Measurements from ENCODE around the gene CYP2U1. TPM values are rescaled to one million over a fixed set of nuclear protein-coding genes. Genes with fewer than 3 reads are reported as not detected.
"Not testable (repeated sequence)": the region's sequence is repeated elsewhere in the genome, so short reads cannot be mapped to it uniquely, and the experiment has no call there.

Gene CYP2U1
- total RNA-seq, 1 donor, result 17.3 TPM

DNA sequence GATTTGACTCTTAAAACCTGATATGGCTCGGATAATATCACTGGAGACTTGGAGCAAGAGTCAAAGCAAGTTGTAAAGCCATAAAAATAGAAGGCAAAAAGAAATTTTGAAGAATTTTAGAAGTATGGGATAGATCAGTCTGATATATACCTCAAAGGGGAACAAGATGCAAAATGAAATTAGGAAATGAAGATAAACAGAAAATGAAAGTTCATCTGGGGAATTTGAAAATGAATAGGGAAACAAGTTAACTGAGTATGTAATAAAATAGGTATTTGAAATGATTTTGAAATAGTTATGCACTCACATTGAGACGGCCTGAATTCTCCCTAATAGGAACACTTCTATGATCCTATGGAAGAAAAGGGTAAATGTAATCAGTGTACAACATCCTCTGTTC lies 5.7 kb downstream of the CYP2U1 start:
- no peak for DNase-seq (ENCODE audit: low read depth)
- H3K4me3 ChIP-seq (ENCODE audit: low read depth, low read length), result no peak overlapping the region
- TF ChIP-seq, protein P1, sequence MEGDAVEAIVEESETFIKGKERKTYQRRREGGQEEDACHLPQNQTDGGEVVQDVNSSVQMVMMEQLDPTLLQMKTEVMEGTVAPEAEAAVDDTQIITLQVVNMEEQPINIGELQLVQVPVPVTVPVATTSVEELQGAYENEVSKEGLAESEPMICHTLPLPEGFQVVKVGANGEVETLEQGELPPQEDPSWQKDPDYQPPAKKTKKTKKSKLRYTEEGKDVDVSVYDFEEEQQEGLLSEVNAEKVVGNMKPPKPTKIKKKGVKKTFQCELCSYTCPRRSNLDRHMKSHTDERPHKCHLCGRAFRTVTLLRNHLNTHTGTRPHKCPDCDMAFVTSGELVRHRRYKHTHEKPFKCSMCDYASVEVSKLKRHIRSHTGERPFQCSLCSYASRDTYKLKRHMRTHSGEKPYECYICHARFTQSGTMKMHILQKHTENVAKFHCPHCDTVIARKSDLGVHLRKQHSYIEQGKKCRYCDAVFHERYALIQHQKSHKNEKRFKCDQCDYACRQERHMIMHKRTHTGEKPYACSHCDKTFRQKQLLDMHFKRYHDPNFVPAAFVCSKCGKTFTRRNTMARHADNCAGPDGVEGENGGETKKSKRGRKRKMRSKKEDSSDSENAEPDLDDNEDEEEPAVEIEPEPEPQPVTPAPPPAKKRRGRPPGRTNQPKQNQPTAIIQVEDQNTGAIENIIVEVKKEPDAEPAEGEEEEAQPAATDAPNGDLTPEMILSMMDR (IDR thresholded peaks at IDR 0.05; ENCODE audit: insufficient read depth, low read length), result no peak

DNA sequence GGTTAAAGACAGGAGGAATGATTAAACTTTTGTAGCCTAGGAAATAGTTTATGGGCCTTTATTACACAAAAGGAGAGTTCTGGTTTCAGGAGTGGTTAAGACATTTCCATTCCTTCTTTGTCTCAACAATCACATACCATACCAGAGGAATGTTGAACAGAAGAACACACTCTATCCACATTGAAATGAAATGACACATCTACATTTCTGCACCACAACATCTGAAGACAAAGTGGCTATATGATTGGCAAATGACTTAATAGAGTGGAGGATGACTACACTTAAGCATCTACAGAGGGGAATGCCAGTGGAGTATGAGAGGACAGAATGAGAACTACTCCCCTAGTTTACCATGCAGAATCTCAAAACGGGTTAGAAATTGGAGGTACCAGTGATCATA lies 8.0 kb downstream of the CYP2U1 start:
- H3K4me3 ChIP-seq (ENCODE audit: low read depth, low read length), result no peak overlapping the region
- TF ChIP-seq, protein P1 (IDR thresholded peaks at IDR 0.05; ENCODE audit: insufficient read depth, low read length), result no peak
- no peak for DNase-seq (ENCODE audit: low read depth)

GRCh38 chr4:107945809-107946208 lies 14.5 kb downstream of the CYP2U1 start:
- DNase-seq (ENCODE audit: low read depth), result no peak
- TF ChIP-seq, protein P1 (IDR thresholded peaks at IDR 0.05; ENCODE audit: insufficient read depth, low read length), result no peak
- H3K4me3 ChIP-seq (ENCODE audit: low read depth, low read length), result no peak overlapping the region

GRCh38 chr4:107950746-107951540 lies 19.6 kb downstream of the CYP2U1 start:
- peak; percentile 3 for DNase-seq (ENCODE audit: low read depth)
- TF ChIP-seq, protein P1 (IDR thresholded peaks at IDR 0.05; ENCODE audit: insufficient read depth, low read length), result no peak
- no peak overlapping the region for H3K4me3 ChIP-seq (ENCODE audit: low read depth, low read length)

- TF ChIP-seq, protein P1 (IDR thresholded peaks at IDR 0.05; ENCODE audit: insufficient read depth, low read length), result no peak
- no peak overlapping the region for H3K4me3 ChIP-seq (ENCODE audit: low read depth, low read length)
- peak; percentile 77 for DNase-seq (ENCODE audit: low read depth)
These were observed 20.2 kb downstream of the CYP2U1 start for GRCh38 chr4:107951551-107951950.

DNA sequence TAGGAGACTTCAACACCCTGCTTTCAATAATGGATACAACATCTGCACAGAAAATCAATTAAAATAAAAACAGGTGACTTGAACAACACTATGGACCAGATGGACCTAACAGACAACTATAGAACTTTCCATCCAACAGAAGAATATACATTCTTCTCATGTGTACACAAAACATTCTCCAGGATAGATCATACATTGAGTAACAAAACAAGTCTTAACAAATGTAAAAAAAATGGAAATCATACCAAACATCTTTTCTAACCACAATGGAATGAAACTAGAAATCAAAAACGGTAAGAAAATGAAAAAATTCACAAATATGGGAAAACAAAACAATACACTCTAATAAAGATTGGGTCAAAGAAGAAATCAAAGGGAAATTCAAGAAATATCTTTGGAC lies 24.7 kb downstream of the CYP2U1 start:
- no peak overlapping the region for H3K4me3 ChIP-seq (ENCODE audit: low read depth, low read length)
- TF ChIP-seq, protein P1 (IDR thresholded peaks at IDR 0.05; ENCODE audit: insufficient read depth, low read length), result no peak
- DNase-seq (ENCODE audit: low read depth), result no peak

- TF ChIP-seq, protein P1 (IDR thresholded peaks at IDR 0.05; ENCODE audit: insufficient read depth, low read length), result no peak
- DNase-seq (ENCODE audit: low read depth), result no peak
- H3K4me3 ChIP-seq (ENCODE audit: low read depth, low read length), result no peak overlapping the region
These were observed 35.6 kb downstream of the CYP2U1 start for GRCh38 chr4:107966903-107967302.

DNA sequence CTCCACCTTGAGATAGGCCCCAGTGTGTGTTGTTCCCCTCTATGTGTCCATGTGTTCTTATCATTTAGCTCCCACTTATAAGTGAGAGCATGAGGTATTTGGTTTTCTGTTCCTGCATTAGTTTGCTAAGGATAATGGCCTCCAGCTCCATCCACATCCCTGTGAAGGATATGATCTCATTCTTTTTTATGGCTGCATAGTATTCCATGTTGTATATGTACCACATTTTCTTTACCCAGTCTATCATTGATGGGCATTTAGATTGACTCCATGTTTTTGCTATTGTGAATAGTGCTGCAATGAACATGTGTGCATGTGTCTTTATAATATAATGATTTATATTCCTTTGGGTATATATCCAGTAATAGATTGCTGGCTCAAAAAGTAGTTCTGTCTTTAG lies 36.2 kb downstream of the CYP2U1 start:
- DNase-seq (ENCODE audit: low read depth); H3K4me3 ChIP-seq (ENCODE audit: low read depth, low read length): not testable (repeated sequence)

- H3K4me3 ChIP-seq (ENCODE audit: low read depth, low read length); DNase-seq (ENCODE audit: low read depth): not testable (repeated sequence)
These were observed 36.6 kb downstream of the CYP2U1 start for GRCh38 chr4:107967921-107968320.

Data from fibroblast of the aortic adventitia (primary cell).